A673 (cell line): ENCODE measurements around the gene SORCS1. TPM values are rescaled to one million over a fixed set of nuclear protein-coding genes. Genes with fewer than 3 reads are reported as not detected.

ENCODE experiments used
- BruUV-seq: library from RNA; stranded (reverse); fragments of 400-500 nt; replicated peaks from 2 replicates; lab custom pipeline; 2021; lab: Mats Ljungman, UMichigan
- CTCF ChIA-PET: fragments of 300-600 bp; sonication (Branson Sonifier 250); formaldehyde crosslinking; loops from one replicate; lab custom pipeline; 2022; ENCODE audit warnings: antibody characterized with exemption; lab: Charles Lee
- POLR2A ChIA-PET: fragments of 300-600 bp; sonication (Branson Sonifier 250); formaldehyde crosslinking; loops from one replicate; lab custom pipeline; 2022; ENCODE audit warnings: antibody characterized with exemption; ENCODE audit not compliant: low non-redundant PET; lab: Charles Lee
- DNase-seq: peaks from one replicate; pipeline ENCODE4 v3.0.0-alpha.2; 2015; ENCODE audit warnings: low spot score
- H3K27ac ChIP-seq: fragments of 200-600 bp; sonication (generic); 2 replicates; pipeline ENCODE4 v1.5.1; 2016; ENCODE audit warnings: mixed run types, low read depth, mild to moderate bottlenecking, mixed read lengths, antibody characterized with exemption, low read length; ENCODE audit not compliant: poor library complexity, severe bottlenecking
- H3K27me3 ChIP-seq: fragments of 200-600 bp; sonication (generic); replicated peaks from 2 replicates; pipeline ENCODE4 v1.6.1; 2017; ENCODE audit warnings: mixed run types, low read depth, mild to moderate bottlenecking, mixed read lengths, antibody characterized with exemption, low read length; ENCODE audit not compliant: insufficient read depth, poor library complexity
- H3K36me3 ChIP-seq: fragments of 200-600 bp; sonication (generic); 2 replicates; pipeline ENCODE4 v1.6.1; 2016; ENCODE audit warnings: mixed run types, mild to moderate bottlenecking, mixed read lengths, antibody characterized with exemption, low read length; ENCODE audit not compliant: insufficient read depth, poor library complexity, severe bottlenecking
- H3K4me1 ChIP-seq: fragments of 200-600 bp; sonication (generic); 2 replicates; pipeline ENCODE4 v1.6.1; 2017; ENCODE audit warnings: mixed run types, mild to moderate bottlenecking, mixed read lengths, antibody characterized with exemption, low read length; ENCODE audit not compliant: insufficient read depth, poor library complexity, severe bottlenecking
- H3K4me3 ChIP-seq: fragments of 200-600 bp; sonication (generic); 2 replicates; pipeline ENCODE4 v1.5.1; 2016; ENCODE audit warnings: low read depth, mixed run types, mild to moderate bottlenecking, mixed read lengths, low read length; ENCODE audit not compliant: poor library complexity, severe bottlenecking
- H3K9me3 ChIP-seq: fragments of 200-600 bp; sonication (generic); 2 replicates; pipeline ENCODE4 v1.6.1; 2016; ENCODE audit warnings: mixed run types, low read depth, mild to moderate bottlenecking, mixed read lengths, antibody characterized with exemption, low read length; ENCODE audit not compliant: poor library complexity, severe bottlenecking
- CTCF ChIP-seq: fragments of 300-800, 200-600 bp; sonication (generic); conservative IDR thresholded peaks from 2 replicates; pipeline ENCODE4 v1.5.1; 2017; ENCODE audit warnings: low read depth, mild to moderate bottlenecking, antibody characterized with exemption, low read length, moderate library complexity, mixed read lengths
- EZH2 ChIP-seq: fragments of 200-600 bp; sonication (generic); IDR thresholded peaks from 2 replicates; pipeline ENCODE4 v1.6.1; 2017; ENCODE audit warnings: borderline replicate concordance, low read depth, mild to moderate bottlenecking, mixed read lengths, antibody characterized with exemption, low read length; ENCODE audit not compliant: poor library complexity, severe bottlenecking
- intact Hi-C: fragments of 100-400 bp; cut with micrococcal nuclease; formaldehyde crosslinking; loops from one replicate; pipeline ENCODE4 v1.10.0; 2022; ENCODE audit not compliant: unreplicated experiment
- total RNA-seq: library from RNA; stranded (reverse); gene quantifications from 2 replicates; pipeline ENCODE4 v1.2.3, GENCODE V29; 2021

SORCS1 gene
- total RNA-seq, 1 experiment from 2014 or later, result 0.34 TPM

- intact Hi-C loops, result no loop called here
- CTCF ChIA-PET, result no interaction called here
- TF ChIP-seq CTCF, result no peak
Measured at GRCh38 chr10:106740071-106740470, 424.4 kb downstream of the SORCS1 start.

GRCh38 chr10:106734220-106734619 is 430.3 kb downstream of the SORCS1 start:
- TF ChIP-seq EZH2 (no peak), CTCF (no peak)
- Histone ChIP-seq H3K9me3 (no peaks in the 10 kb centered on the region), H3K36me3 (no peaks in the 10 kb centered on the region), H3K27ac (no peak overlapping the region), H3K4me3 (no peak overlapping the region), H3K4me1 (no peaks in the 10 kb centered on the region), H3K27me3 (no peaks in the 10 kb centered on the region)
- no TSS peak for BruUV-seq
- intact Hi-C loops, result no loop called here
- CTCF ChIA-PET, result no interaction called here
- no peak for DNase-seq
- POLR2A ChIA-PET, result no interaction called here

More at GRCh38 chr10:106740071-106740470, 424.4 kb downstream of the SORCS1 start:
- no peak for DNase-seq
- H3K27ac ChIP-seq, result no peak overlapping the region
- no peaks in the 10 kb centered on the region for H3K27me3 ChIP-seq
- POLR2A ChIA-PET, result interaction anchor here (0.6 to 0.7 kb wide), 2 partner anchors 445 to 1392 kb away, joined by 3 to 14 read pairs; no protein-coding TSS in a partner anchor
- H3K4me3 ChIP-seq, result no peak overlapping the region
- no peaks in the 10 kb centered on the region for H3K36me3 ChIP-seq
- H3K4me1 ChIP-seq, result no peaks in the 10 kb centered on the region
- no TSS peak for BruUV-seq
- no peaks in the 10 kb centered on the region for H3K9me3 ChIP-seq

GRCh38 chr10:106728232-106728631 is 436.3 kb downstream of the SORCS1 start:
- TF ChIP-seq EZH2 (no peak), CTCF (no peak)

More at GRCh38 chr10:106728232-106728631, 436.3 kb downstream of the SORCS1 start:
- Histone ChIP-seq H3K9me3 (no peaks in the 10 kb centered on the region), H3K4me3 (no peak overlapping the region), H3K27me3 (no peaks in the 10 kb centered on the region), H3K36me3 (no peaks in the 10 kb centered on the region), H3K4me1 (no peaks in the 10 kb centered on the region), H3K27ac (no peak overlapping the region)
- ChIA-PET CTCF (no interaction called here), POLR2A (no interaction called here)
- intact Hi-C loops, result no loop called here
- BruUV-seq, result no TSS peak
- DNase-seq, result no peak
